SK-N-SH treated with all-trans-retinoic acid at 6 μM for 48 hours (cell line): Measurements from ENCODE around the gene ITIH1.

Source experiments
- ARNTL ChIP-seq: fragments of 450-650 bp; formaldehyde crosslinking; IDR thresholded peaks from 2 replicates; pipeline ENCODE4 v1.5.0; 2020; ENCODE audit warnings: low read depth, mild to moderate bottlenecking, moderate library complexity, borderline replicate concordance
- ESRRG ChIP-seq: fragments of 250-450 bp; sonication (Bioruptor Pico); IDR thresholded peaks from 2 replicates; pipeline ENCODE4 v1.6.1; 2021; ENCODE audit warnings: mild to moderate bottlenecking
- SNAI2 ChIP-seq: fragments of 250-450 bp; sonication (Bioruptor Pico); IDR thresholded peaks from 2 replicates; pipeline ENCODE4 v1.5.0; 2020; ENCODE audit warnings: mild to moderate bottlenecking, moderate library complexity
- ZFP3 ChIP-seq: fragments of 250-450 bp; sonication (Bioruptor Pico); IDR thresholded peaks from 2 replicates; pipeline ENCODE4 v1.5.0; 2020; ENCODE audit warnings: mild to moderate bottlenecking, moderate library complexity
- TF ChIP-seq, protein P1 (sequence below): fragments of 250-450 bp; sonication (Bioruptor Pico); IDR thresholded peaks from 2 replicates; pipeline ENCODE4 v1.5.0; 2020; ENCODE audit warnings: mild to moderate bottlenecking, moderate library complexity
- TF ChIP-seq, protein P2 (sequence below): fragments of 250-450 bp; sonication (Bioruptor Pico); IDR thresholded peaks from 2 replicates; pipeline ENCODE4 v1.5.1; 2021; ENCODE audit warnings: mild to moderate bottlenecking, moderate library complexity
- TF ChIP-seq, protein P3 (sequence below): fragments of 250-450 bp; sonication (Bioruptor Pico); IDR thresholded peaks from 2 replicates; pipeline ENCODE4 v1.5.1; 2020; ENCODE audit warnings: low read depth, mild to moderate bottlenecking, moderate library complexity

- TF ChIP-seq, protein P1, sequence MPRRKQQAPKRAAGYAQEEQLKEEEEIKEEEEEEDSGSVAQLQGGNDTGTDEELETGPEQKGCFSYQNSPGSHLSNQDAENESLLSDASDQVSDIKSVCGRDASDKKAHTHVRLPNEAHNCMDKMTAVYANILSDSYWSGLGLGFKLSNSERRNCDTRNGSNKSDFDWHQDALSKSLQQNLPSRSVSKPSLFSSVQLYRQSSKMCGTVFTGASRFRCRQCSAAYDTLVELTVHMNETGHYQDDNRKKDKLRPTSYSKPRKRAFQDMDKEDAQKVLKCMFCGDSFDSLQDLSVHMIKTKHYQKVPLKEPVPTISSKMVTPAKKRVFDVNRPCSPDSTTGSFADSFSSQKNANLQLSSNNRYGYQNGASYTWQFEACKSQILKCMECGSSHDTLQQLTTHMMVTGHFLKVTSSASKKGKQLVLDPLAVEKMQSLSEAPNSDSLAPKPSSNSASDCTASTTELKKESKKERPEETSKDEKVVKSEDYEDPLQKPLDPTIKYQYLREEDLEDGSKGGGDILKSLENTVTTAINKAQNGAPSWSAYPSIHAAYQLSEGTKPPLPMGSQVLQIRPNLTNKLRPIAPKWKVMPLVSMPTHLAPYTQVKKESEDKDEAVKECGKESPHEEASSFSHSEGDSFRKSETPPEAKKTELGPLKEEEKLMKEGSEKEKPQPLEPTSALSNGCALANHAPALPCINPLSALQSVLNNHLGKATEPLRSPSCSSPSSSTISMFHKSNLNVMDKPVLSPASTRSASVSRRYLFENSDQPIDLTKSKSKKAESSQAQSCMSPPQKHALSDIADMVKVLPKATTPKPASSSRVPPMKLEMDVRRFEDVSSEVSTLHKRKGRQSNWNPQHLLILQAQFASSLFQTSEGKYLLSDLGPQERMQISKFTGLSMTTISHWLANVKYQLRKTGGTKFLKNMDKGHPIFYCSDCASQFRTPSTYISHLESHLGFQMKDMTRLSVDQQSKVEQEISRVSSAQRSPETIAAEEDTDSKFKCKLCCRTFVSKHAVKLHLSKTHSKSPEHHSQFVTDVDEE, result no peak
- TF ChIP-seq, protein P2, sequence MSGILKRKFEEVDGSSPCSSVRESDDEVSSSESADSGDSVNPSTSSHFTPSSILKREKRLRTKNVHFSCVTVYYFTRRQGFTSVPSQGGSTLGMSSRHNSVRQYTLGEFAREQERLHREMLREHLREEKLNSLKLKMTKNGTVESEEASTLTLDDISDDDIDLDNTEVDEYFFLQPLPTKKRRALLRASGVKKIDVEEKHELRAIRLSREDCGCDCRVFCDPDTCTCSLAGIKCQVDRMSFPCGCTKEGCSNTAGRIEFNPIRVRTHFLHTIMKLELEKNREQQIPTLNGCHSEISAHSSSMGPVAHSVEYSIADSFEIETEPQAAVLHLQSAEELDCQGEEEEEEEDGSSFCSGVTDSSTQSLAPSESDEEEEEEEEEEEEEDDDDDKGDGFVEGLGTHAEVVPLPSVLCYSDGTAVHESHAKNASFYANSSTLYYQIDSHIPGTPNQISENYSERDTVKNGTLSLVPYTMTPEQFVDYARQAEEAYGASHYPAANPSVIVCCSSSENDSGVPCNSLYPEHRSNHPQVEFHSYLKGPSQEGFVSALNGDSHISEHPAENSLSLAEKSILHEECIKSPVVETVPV (CRISPR knock-in tag), result no peak
- TF ChIP-seq ARNTL (CRISPR knock-in tag), result no peak
- no peak for TF ChIP-seq ZFP3
- no peak for TF ChIP-seq SNAI2 (CRISPR knock-in tag)
- TF ChIP-seq ESRRG (CRISPR knock-in tag), result no peak
- TF ChIP-seq, protein P3, sequence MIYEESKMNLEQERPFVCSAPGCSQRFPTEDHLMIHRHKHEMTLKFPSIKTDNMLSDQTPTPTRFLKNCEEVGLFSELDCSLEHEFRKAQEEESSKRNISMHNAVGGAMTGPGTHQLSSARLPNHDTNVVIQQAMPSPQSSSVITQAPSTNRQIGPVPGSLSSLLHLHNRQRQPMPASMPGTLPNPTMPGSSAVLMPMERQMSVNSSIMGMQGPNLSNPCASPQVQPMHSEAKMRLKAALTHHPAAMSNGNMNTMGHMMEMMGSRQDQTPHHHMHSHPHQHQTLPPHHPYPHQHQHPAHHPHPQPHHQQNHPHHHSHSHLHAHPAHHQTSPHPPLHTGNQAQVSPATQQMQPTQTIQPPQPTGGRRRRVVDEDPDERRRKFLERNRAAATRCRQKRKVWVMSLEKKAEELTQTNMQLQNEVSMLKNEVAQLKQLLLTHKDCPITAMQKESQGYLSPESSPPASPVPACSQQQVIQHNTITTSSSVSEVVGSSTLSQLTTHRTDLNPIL (CRISPR knock-in tag), result no peak
These were observed 2.2 kb upstream of the ITIH1 start for GRCh38 chr3:52774901-52775864.
